DOHH2 (cell line): Measurements from ENCODE around the gene LSM7.
A peak's percentile ranks its signal among the peaks of the same experiment; 100 is the strongest.

Experiments
- H3F3A ChIP-seq: fragments of 200-600 bp; sonication (generic), shearing (Covaris generic); 2 replicates; pipeline ENCODE4 v1.6.0; 2016; ENCODE audit warnings: antibody characterized with exemption, mild to moderate bottlenecking; ENCODE audit not compliant: control insufficient read depth, insufficient read depth
- H3K27ac ChIP-seq: fragments of 200-600 bp; sonication (generic); 2 replicates; pipeline ENCODE4 v1.5.1; 2014; ENCODE audit warnings: low read depth, mild to moderate bottlenecking, low read length, moderate library complexity
- H3K27me3 ChIP-seq: fragments of 200-600 bp; sonication (generic); 2 replicates; pipeline ENCODE4 v1.6.1; 2014; ENCODE audit warnings: mild to moderate bottlenecking, low read length, mixed read lengths; ENCODE audit not compliant: control insufficient read depth
- H3K36me3 ChIP-seq: fragments of 200-600 bp; sonication (generic); 2 replicates; pipeline ENCODE4 v1.6.1; 2014; ENCODE audit warnings: mild to moderate bottlenecking, low read length, moderate library complexity, mixed read lengths; ENCODE audit not compliant: control insufficient read depth
- H3K4me1 ChIP-seq: fragments of 200-600 bp; sonication (generic); 2 replicates; pipeline ENCODE4 v1.6.1; 2014; ENCODE audit warnings: mild to moderate bottlenecking, low read length, mixed read lengths; ENCODE audit not compliant: control insufficient read depth
- H3K4me2 ChIP-seq: fragments of 200-600 bp; sonication (generic); 2 replicates; pipeline ENCODE4 v1.6.0; 2014; ENCODE audit warnings: mild to moderate bottlenecking, low read length, moderate library complexity
- H3K4me3 ChIP-seq: fragments of 200-600 bp; sonication (generic); 2 replicates; pipeline ENCODE4 v1.5.1; 2014; ENCODE audit warnings: mild to moderate bottlenecking, low read length, mixed read lengths
- H3K79me2 ChIP-seq: fragments of 200-600 bp; sonication (generic); 2 replicates; pipeline ENCODE4 v1.6.1; 2014; ENCODE audit warnings: mild to moderate bottlenecking, low read length, mixed read lengths; ENCODE audit not compliant: control insufficient read depth
- H3K9me2 ChIP-seq: fragments of 200-600 bp; sonication (generic); replicated peaks from 2 replicates; pipeline ENCODE4 v1.6.1; 2014; ENCODE audit warnings: mild to moderate bottlenecking, low read length, mixed read lengths; ENCODE audit not compliant: control insufficient read depth
- H3K9me3 ChIP-seq: fragments of 200-600 bp; sonication (generic); 2 replicates; pipeline ENCODE4 v1.6.1; 2014; ENCODE audit warnings: antibody characterized with exemption, low read length, mixed read lengths; ENCODE audit not compliant: control insufficient read depth, insufficient read depth
- H4K20me1 ChIP-seq: fragments of 200-600 bp; sonication (generic); 2 replicates; pipeline ENCODE4 v1.6.0; 2014; ENCODE audit warnings: low read depth, mild to moderate bottlenecking, antibody characterized with exemption, low read length, moderate library complexity; ENCODE audit not compliant: control insufficient read depth, insufficient read depth
- CTCF ChIP-seq: fragments of 200-600 bp; sonication (generic); IDR thresholded peaks from one replicate; pipeline ENCODE4 v1.5.1; 2014; ENCODE audit warnings: antibody characterized with exemption, mild to moderate bottlenecking, low read depth, low read length; ENCODE audit not compliant: poor library complexity, severe bottlenecking
- EZH2phosphoT487 ChIP-seq: fragments of 200-600 bp; sonication (generic); IDR thresholded peaks from 2 replicates; pipeline ENCODE4 v1.6.1; 2017; ENCODE audit warnings: borderline replicate concordance, mild to moderate bottlenecking, antibody characterized with exemption, low read length, moderate library complexity, mixed read lengths

Gene LSM7

DNA sequence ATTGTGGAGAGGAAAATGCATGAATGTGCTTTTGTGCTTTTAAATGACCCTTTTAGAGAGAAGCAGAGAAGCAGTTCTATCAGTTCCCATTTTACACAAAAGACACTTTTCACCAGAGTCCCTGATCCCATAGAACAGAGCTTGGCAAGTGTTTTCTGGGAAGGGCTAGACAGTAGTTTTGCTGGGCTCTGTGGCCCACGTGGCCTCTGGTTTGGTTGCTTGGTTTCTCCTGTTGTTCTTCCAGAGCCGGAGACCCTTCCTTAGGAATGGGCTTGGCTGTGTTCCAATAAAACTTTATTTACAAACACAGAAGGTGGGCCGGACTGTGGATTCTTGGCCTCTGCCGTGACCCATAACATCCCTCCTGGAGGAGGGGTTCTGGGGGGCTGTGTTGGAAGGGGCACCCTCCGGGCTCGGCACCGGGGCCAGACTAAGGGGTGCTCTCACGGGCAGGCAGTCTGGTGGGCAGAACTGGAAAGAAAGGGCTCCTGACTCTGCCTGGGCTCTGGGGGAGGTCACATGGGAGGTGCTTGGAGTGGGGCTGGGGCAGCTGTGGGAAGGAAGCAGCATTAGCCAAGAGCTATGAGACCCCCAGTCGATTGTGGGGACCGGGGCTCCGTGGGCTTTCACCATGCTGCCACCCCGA, 3.3 kb upstream of the LSM7 start:
- Histone ChIP-seq H3K4me3 (peak overlapping the region; percentile 69), H3K36me3 (peaks cover 57% of the 10 kb centered on the region), H3F3A (peaks cover 23% of the 10 kb centered on the region), H3K4me1 (peaks cover 58% of the 10 kb centered on the region), H4K20me1 (peaks cover 22% of the 10 kb centered on the region), H3K4me2 (peak overlapping the region; percentile 89), H3K27ac (peak overlapping the region; percentile 94), H3K79me2 (peaks cover 96% of the 10 kb centered on the region), H3K9me2 (no peaks in the 10 kb centered on the region), H3K27me3 (no peaks in the 10 kb centered on the region), H3K9me3 (peaks cover 19% of the 10 kb centered on the region; the same call in 1 of the 2 replicates)
- TF ChIP-seq CTCF (no peak), EZH2phosphoT487 (no peak)

DNA sequence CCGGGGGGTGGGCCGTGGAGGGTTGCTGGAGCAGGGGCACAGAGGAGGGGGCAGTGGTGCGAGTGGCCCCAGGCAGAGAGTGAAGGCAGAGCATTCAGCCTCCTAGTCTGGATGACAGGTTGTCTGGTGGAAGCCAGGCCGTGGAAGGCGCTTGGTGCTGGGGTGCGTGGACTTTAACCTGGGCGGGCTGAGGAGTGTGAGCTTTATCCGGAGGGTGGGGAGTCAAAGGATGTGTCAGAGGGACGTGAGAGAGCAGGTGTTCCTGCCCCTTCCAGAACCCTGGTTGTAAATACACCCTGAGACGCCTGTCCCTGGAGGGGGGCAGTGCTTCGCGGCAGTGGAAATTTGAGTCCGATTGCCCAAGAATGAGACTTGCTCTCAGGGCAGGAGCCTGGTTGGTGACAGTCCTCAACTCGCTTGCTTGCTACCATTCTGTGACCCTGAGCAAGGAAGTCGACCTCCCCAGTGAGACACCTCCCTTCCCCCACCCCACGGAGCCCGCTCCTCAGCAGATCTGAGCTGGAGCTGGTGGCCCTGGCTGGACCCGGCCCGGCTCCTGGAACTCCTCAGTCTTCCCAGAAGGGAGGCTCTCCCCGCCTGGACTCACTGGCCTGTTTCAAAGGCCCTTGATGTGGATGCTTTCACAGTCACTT, 2.4 kb upstream of the LSM7 start:
- H3K4me3 ChIP-seq: peak overlapping the region; percentile 69
- peak overlapping the region; percentile 94 for H3K27ac ChIP-seq
- TF ChIP-seq EZH2phosphoT487 (no peak), CTCF (no peak)
- H3K9me2 ChIP-seq: no peaks in the 10 kb centered on the region
- H3K27me3 ChIP-seq: no peaks in the 10 kb centered on the region
- peaks cover 68% of the 10 kb centered on the region for H3K4me1 ChIP-seq
- peaks cover 14% of the 10 kb centered on the region for H4K20me1 ChIP-seq
- peaks cover 55% of the 10 kb centered on the region for H3K36me3 ChIP-seq
- peaks cover 16% of the 10 kb centered on the region for H3F3A ChIP-seq
- peak overlapping the region; percentile 89 for H3K4me2 ChIP-seq
- peaks cover 19% of the 10 kb centered on the region; the same call in 1 of the 2 replicates for H3K9me3 ChIP-seq
- peaks cover 96% of the 10 kb centered on the region for H3K79me2 ChIP-seq

GRCh38 chr19:2330255-2330631, 1.9 kb upstream of the LSM7 start:
- TF ChIP-seq EZH2phosphoT487: no peak
- TF ChIP-seq CTCF: no peak
- no peaks in the 10 kb centered on the region for H3K9me2 ChIP-seq
- H3K27ac ChIP-seq: no peak overlapping the region
- H3K4me3 ChIP-seq: peak overlapping the region; percentile 69
- peaks cover 56% of the 10 kb centered on the region for H3K36me3 ChIP-seq
- H3K4me1 ChIP-seq: peaks cover 73% of the 10 kb centered on the region
- H3F3A ChIP-seq: peaks cover 11% of the 10 kb centered on the region
- peaks cover 19% of the 10 kb centered on the region; the same call in 1 of the 2 replicates for H3K9me3 ChIP-seq
- H3K27me3 ChIP-seq: no peaks in the 10 kb centered on the region
- peak overlapping the region; percentile 89 for H3K4me2 ChIP-seq
- H3K79me2 ChIP-seq: peaks cover 96% of the 10 kb centered on the region
- peaks cover 12% of the 10 kb centered on the region for H4K20me1 ChIP-seq
